ENCODE data around the gene PRR11.

DNA sequence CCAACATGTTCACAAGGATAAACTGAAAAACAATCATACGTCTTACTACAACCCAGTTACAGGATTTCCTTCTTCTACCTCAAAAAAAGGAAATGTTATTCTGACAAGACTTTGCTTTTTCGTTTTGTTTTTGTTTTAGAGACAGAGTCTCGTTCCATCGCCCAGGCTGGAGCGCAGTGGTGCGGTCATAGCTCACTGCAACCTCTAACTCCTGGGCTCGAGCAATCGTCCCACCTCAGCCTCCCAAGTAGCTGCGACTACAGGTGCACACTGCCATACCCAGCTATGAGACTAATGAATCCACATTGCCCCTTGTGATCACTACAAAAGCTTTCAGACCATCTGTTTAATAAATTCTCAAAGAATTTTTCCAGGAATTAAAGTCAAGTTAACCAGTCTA lies 40.1 kb upstream of the PRR11 start:
- no peak for TF ChIP-seq CTCF (conservative IDR thresholded peaks at IDR 0.05; ENCODE audit: low read length)
- TF ChIP-seq EZH2phosphoT487 (IDR thresholded peaks at IDR 0.05; ENCODE audit: borderline replicate concordance, low read depth, low read length): no peak

Data from OCI-LY7 (cell line).